Ramos (cell line): ENCODE data around the gene LGMN.
"Not testable (repeated sequence)": the region's sequence is repeated elsewhere in the genome, so short reads cannot be mapped to it uniquely, and the experiment has no call there.

Experiments
- in situ Hi-C: fragments of 300-500 bp; cut with MboI; formaldehyde crosslinking; loops from one replicate; pipeline ENCODE4 v1.14.3; 2022; ENCODE audit warnings: low sequenced_read_pairs; ENCODE audit not compliant: unreplicated experiment

The LGMN gene

GRCh38 chr14:92763666-92764631 lies 15.5 kb upstream of the LGMN start:
- in situ Hi-C loops = not testable (repeated sequence)

GRCh38 chr14:92760524-92760805 lies 12.0 kb upstream of the LGMN start:
- in situ Hi-C loops = no loop called here

- in situ Hi-C loops = no loop called here
Observed at GRCh38 chr14:92759679-92760523, 11.5 kb upstream of the LGMN start.

GRCh38 chr14:92759300-92759678 lies 10.9 kb upstream of the LGMN start:
- in situ Hi-C loops = no loop called here

- in situ Hi-C loops = no loop called here
Observed at GRCh38 chr14:92756446-92756845, 8.0 kb upstream of the LGMN start.

GRCh38 chr14:92755495-92755894 lies 7.1 kb upstream of the LGMN start:
- in situ Hi-C loops = no loop called here

GRCh38 chr14:92754966-92755365 lies 6.5 kb upstream of the LGMN start:
- in situ Hi-C loops = no loop called here

- in situ Hi-C loops = no loop called here
Observed at GRCh38 chr14:92753250-92753649, 4.8 kb upstream of the LGMN start.

GRCh38 chr14:92751819-92752218 lies 3.4 kb upstream of the LGMN start:
- in situ Hi-C loops = no loop called here

- in situ Hi-C loops = no loop called here
Observed at GRCh38 chr14:92750994-92751400, 2.6 kb upstream of the LGMN start.

- in situ Hi-C loops = not testable (repeated sequence)
Observed at GRCh38 chr14:92750222-92750728, 1.8 kb upstream of the LGMN start.

- in situ Hi-C loops = no loop called here
Observed at GRCh38 chr14:92747701-92748258, 647 bp downstream of the LGMN start.

GRCh38 chr14:92744198-92744597 lies 4.2 kb downstream of the LGMN start:
- in situ Hi-C loops = no loop called here

- in situ Hi-C loops = no loop called here
Observed at GRCh38 chr14:92740440-92740839, 8.0 kb downstream of the LGMN start.

- in situ Hi-C loops = no loop called here
Observed at GRCh38 chr14:92737619-92738188, 10.7 kb downstream of the LGMN start.

GRCh38 chr14:92737206-92737605 lies 11.2 kb downstream of the LGMN start:
- in situ Hi-C loops = no loop called here

- in situ Hi-C loops = no loop called here
Observed at GRCh38 chr14:92735344-92735743, 13.1 kb downstream of the LGMN start.

- in situ Hi-C loops = no loop called here
Observed at GRCh38 chr14:92734618-92735017, 13.8 kb downstream of the LGMN start.

GRCh38 chr14:92733007-92733406 lies 15.4 kb downstream of the LGMN start:
- in situ Hi-C loops = no loop called here

GRCh38 chr14:92731622-92732115 lies 16.8 kb downstream of the LGMN start:
- in situ Hi-C loops = no loop called here
